ENCODE results near the gene EMC8. TPM values are rescaled to one million over a fixed set of nuclear protein-coding genes. Genes with fewer than 3 reads are reported as not detected.

Gene EMC8
- total RNA-seq, 4 donors from 2014 or later, result 11.8 to 26.6 (median 16.7) TPM

DNA sequence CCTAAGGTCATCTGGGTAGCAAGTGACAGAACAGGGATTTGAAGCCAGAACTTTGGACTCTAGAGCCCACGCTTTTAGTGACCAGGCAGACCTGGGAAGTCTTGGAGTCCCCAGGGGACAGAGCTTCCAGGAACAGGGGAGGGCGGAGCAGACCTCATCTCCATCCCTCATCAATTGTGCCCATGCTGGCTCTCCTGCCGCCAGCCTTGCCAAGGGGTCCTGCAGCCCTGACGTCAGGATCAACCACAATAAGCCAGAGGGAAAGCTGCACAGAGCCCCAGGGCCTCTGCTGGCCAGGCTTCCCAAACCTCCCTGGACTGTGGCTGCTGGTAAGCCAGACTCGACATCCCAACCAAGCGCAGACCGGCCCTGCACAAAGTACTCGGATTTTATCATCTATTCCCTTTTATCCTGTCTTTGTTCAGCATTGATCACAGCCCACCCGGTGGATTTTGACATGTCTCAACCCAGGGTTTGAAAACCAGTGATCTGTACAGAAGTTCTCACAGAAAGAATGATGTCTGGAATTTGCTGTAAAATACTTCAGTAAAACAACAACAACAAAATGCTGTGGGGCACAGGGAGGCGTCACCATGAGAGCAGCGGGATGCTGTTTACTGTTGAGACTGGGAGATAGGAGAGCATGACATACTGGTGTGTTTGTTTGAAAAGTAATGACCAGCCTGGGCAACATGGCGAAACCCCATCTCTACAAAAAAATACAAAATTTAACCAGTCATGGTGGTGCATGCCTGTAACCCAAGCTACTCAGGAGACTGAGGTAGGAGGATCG is 60.2 kb downstream of the EMC8 start:
- H3K27ac ChIP-seq, result no peak overlapping the region
- H3K27me3 ChIP-seq, result no peaks in the 10 kb centered on the region
- no peaks in the 10 kb centered on the region for H3K4me1 ChIP-seq
- intact Hi-C loops (cut with DNase I; ENCODE audit: low total_unique reads), result no loop called here
- no peak overlapping the region for H3K4me3 ChIP-seq
- no peaks in the 10 kb centered on the region for H3K36me3 ChIP-seq
- H3K9me3 ChIP-seq, result no peaks in the 10 kb centered on the region
- TF ChIP-seq POLR2A (IDR thresholded peaks at IDR 0.05) (no peak), CTCF (IDR thresholded peaks at IDR 0.05) (no peak)
- no peak for DNase-seq

GRCh38 chr16:85736921-85737320 is 62.4 kb downstream of the EMC8 start:
- Histone ChIP-seq H3K36me3 (no peaks in the 10 kb centered on the region), H3K27ac (no peak overlapping the region), H3K9me3 (no peaks in the 10 kb centered on the region), H3K27me3 (no peaks in the 10 kb centered on the region), H3K4me3 (no peak overlapping the region), H3K4me1 (no peaks in the 10 kb centered on the region)
- intact Hi-C loops (cut with DNase I; ENCODE audit: low total_unique reads), result no loop called here
- no peak for DNase-seq
- TF ChIP-seq CTCF (IDR thresholded peaks at IDR 0.05) (no peak), POLR2A (IDR thresholded peaks at IDR 0.05) (no peak)

GRCh38 chr16:85735946-85736345 is 63.4 kb downstream of the EMC8 start:
- no peak overlapping the region for H3K27ac ChIP-seq
- no peaks in the 10 kb centered on the region for H3K36me3 ChIP-seq
- TF ChIP-seq CTCF (IDR thresholded peaks at IDR 0.05) (no peak), POLR2A (IDR thresholded peaks at IDR 0.05) (no peak)
- no peak overlapping the region for H3K4me3 ChIP-seq
- no peak for DNase-seq
- no peaks in the 10 kb centered on the region for H3K4me1 ChIP-seq
- no peaks in the 10 kb centered on the region for H3K9me3 ChIP-seq
- intact Hi-C loops (cut with DNase I; ENCODE audit: low total_unique reads), result no loop called here
- H3K27me3 ChIP-seq, result no peaks in the 10 kb centered on the region

DNA sequence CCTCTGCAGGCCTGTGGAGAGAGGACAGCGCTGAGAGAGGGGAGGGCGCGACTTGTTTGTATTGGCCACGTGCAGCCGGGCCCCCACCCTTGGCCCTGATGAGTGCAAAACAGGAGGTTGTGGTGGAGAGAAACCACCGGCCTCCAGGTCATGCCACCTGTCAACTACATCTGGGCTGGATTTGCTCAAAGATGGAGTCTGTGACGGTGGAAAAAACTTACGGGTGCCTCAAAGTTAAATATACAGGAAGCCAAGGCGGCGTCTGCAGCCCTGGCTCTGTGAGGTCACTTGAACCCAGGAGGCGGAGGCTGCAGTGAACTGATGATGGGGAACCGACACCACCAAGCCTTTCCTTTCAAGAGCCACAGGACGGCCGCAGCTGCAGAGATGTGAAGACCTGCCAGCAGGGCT is 64.1 kb downstream of the EMC8 start:
- Histone ChIP-seq H3K4me1 (no peaks in the 10 kb centered on the region), H3K9me3 (no peaks in the 10 kb centered on the region), H3K4me3 (no peak overlapping the region), H3K36me3 (no peaks in the 10 kb centered on the region), H3K27ac (no peak overlapping the region), H3K27me3 (no peaks in the 10 kb centered on the region)
- intact Hi-C loops (cut with DNase I; ENCODE audit: low total_unique reads), result no loop called here
- no peak for DNase-seq
- no peak for TF ChIP-seq CTCF (IDR thresholded peaks at IDR 0.05)
- no peak for TF ChIP-seq POLR2A (IDR thresholded peaks at IDR 0.05)

- intact Hi-C loops (cut with DNase I; ENCODE audit: low total_unique reads), result no loop called here
Observed at GRCh38 chr16:85734311-85735017, 64.9 kb downstream of the EMC8 start.

More at GRCh38 chr16:85734311-85735017, 64.9 kb downstream of the EMC8 start:
- H3K9me3 ChIP-seq, result no peaks in the 10 kb centered on the region
- no peak overlapping the region for H3K4me3 ChIP-seq
- H3K36me3 ChIP-seq, result no peaks in the 10 kb centered on the region
- no peaks in the 10 kb centered on the region for H3K27me3 ChIP-seq
- no peaks in the 10 kb centered on the region for H3K4me1 ChIP-seq
- no peak for DNase-seq
- no peak overlapping the region for H3K27ac ChIP-seq
- no peak for TF ChIP-seq CTCF (IDR thresholded peaks at IDR 0.05)
- TF ChIP-seq POLR2A (IDR thresholded peaks at IDR 0.05), result no peak

Measured in uterus (tissue), 4 donors.